ENCODE data around the gene CALM1.
A peak's percentile ranks its signal among the peaks of the same experiment; 100 is the strongest.

The CALM1 gene

DNA sequence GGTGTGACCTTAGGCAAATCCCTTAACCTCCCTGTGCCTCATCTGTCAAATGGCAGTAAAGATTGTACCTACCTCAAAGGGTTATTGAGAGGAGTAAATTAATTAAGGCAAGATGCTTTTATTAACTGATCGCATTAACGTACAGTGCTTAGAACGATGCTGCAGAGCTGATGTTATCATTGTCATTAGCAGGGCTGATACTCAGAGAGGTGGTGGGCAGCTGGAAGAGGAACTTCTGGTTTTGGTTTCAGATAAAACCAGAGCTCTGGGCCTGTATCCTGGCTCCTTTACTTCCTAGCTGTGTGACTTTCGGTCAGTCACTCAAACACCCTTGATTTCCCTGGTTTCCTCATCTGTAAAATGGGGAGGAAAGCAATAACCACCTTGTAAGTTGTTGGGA is 55.1 kb downstream of the CALM1 start:
- peaks cover 8% of the 10 kb centered on the region for H3K4me1 ChIP-seq (ENCODE audit: control insufficient read depth, insufficient read depth, low read length)
- no peaks in the 10 kb centered on the region for H3K9me3 ChIP-seq (ENCODE audit: control insufficient read depth, insufficient read depth, low read length)
- no peak for DNase-seq (ENCODE audit: low read depth, low spot score)
- no CpG with 5 or more reads among the region's 4 CpGs for WGBS (ENCODE audit: insufficient coverage, insufficient read length)
- H3K36me3 ChIP-seq (ENCODE audit: control insufficient read depth, insufficient read depth, low read length): no peaks in the 10 kb centered on the region
- no peaks in the 10 kb centered on the region for H3K27me3 ChIP-seq (ENCODE audit: control insufficient read depth, insufficient read depth, low read length)
- no peak overlapping the region for H3K27ac ChIP-seq (ENCODE audit: low read length)
- no peak overlapping the region for H3K4me3 ChIP-seq (ENCODE audit: low read length)

DNA sequence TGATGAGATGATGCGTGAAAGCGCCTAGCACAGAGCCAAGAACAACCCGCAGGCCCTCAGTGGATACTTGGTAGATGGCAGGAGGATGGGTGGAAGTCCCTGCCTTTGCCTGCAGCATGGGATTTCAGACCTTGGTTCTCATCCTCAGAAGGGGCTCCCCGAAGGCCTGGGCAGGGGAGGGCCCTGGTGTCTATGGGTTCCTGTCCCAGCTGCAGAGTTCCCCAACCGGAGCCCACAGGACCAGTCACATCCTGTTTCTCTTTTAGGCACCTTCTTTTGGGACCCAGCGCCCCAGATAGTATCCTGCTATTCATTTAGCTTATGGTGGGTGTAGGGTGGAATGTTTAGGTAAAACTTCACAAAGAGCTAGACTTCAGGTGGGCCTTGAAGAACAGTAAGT is 55.5 kb downstream of the CALM1 start:
- no peak overlapping the region for H3K4me3 ChIP-seq (ENCODE audit: low read length)

DNA sequence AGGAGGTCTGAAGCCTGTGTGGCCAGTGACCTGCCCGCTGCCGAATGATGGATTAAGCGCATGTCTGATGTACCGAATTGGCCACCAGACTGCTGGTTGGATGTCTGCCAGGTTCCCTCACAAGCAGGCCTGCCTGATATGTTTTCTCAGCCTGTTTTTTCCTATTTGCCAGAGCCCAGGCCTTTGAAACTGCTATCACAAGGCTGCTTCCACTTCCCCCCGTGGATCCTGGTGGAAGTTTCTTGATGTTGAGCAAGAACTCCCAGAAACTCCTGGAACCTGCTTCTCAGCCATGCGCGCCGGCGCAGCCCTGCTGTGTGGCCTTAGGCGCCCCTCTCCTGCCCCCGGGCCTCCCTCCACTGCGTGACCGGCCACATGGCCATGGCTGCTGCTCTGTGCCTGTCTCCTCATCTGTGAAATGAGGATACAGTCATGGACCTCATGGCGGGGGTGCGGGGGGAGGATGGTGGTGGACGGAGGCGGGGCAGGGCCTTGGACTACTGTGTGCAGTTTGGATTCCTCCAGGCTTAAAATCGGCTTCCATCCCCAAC is 56.6 kb downstream of the CALM1 start:
- Histone ChIP-seq H3K27ac (ENCODE audit: low read length) (no peak overlapping the region), H3K36me3 (ENCODE audit: control insufficient read depth, insufficient read depth, low read length) (no peaks in the 10 kb centered on the region), H3K4me3 (ENCODE audit: low read length) (no peak overlapping the region), H3K4me1 (ENCODE audit: control insufficient read depth, insufficient read depth, low read length) (peaks cover 8% of the 10 kb centered on the region), H3K9me3 (ENCODE audit: control insufficient read depth, insufficient read depth, low read length) (no peaks in the 10 kb centered on the region), H3K27me3 (ENCODE audit: control insufficient read depth, insufficient read depth, low read length) (no peaks in the 10 kb centered on the region)
- WGBS (ENCODE audit: insufficient coverage, insufficient read length): no CpG with 5 or more reads among the region's 18 CpGs
- DNase-seq (ENCODE audit: low read depth, low spot score): no peak

More for the DNA sequence above, 55.5 kb downstream of the CALM1 start:
- Histone ChIP-seq H3K9me3 (ENCODE audit: control insufficient read depth, insufficient read depth, low read length) (no peaks in the 10 kb centered on the region), H3K4me1 (ENCODE audit: control insufficient read depth, insufficient read depth, low read length) (peaks cover 8% of the 10 kb centered on the region), H3K36me3 (ENCODE audit: control insufficient read depth, insufficient read depth, low read length) (no peaks in the 10 kb centered on the region), H3K27me3 (ENCODE audit: control insufficient read depth, insufficient read depth, low read length) (no peaks in the 10 kb centered on the region), H3K27ac (ENCODE audit: low read length) (no peak overlapping the region)
- DNase-seq (ENCODE audit: low read depth, low spot score): no peak
- WGBS (ENCODE audit: insufficient coverage, insufficient read length): no CpG with 5 or more reads among the region's 6 CpGs

DNA sequence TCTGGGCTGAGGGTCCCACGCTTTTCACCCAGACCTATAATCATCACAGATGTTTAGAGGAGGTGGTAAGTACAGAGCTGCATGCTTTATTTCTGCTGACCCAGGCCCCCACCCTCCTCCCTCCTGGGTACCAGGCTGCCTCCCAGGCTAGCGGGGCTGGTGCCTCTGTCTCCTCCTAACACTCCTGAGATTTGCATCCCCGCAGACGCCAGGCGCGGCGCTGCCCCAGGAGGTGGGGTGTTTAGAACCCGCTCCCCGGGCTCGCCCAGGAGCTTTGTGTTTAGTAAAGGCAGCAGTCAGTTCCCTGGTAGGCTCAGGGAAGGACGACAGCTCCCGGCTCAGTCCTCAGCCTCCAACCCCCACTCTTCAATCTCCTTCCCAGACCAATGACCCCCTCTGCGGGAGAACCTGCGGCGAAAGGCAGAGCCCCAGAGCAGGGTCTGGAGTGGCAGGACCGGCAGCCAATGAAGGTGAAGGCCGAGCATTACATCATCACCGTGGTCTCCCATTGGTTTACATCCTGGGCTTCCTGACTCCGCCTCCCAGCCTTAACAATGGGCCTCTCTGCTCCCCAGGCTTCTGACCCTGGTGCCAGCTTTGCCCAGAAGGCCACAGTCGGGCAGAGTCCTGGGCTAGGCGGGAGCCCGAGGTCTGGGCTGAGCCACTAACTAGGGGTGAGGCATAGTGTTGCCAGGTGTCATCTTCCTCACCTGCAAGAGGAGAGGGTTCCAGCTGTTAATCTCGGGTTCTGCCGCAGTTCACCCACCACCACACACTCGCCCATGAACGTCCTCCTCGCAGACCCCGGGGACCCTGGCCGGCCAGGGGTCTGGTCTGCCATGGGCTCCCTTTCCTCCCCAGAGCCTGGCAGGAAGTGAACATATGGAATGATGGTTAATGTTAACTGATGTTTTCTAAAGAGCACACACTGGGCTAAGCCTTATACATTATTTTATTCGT is 57.5 kb downstream of the CALM1 start:
- no peaks in the 10 kb centered on the region for H3K36me3 ChIP-seq (ENCODE audit: control insufficient read depth, insufficient read depth, low read length)
- peaks cover 8% of the 10 kb centered on the region for H3K4me1 ChIP-seq (ENCODE audit: control insufficient read depth, insufficient read depth, low read length)
- H3K9me3 ChIP-seq (ENCODE audit: control insufficient read depth, insufficient read depth, low read length): no peaks in the 10 kb centered on the region
- peak; percentile 91 for DNase-seq (ENCODE audit: low read depth, low spot score)
- no peaks in the 10 kb centered on the region for H3K27me3 ChIP-seq (ENCODE audit: control insufficient read depth, insufficient read depth, low read length)
- H3K4me3 ChIP-seq (ENCODE audit: low read length): peak overlapping the region; percentile 7; the same call in 1 of the 2 replicates
- H3K27ac ChIP-seq (ENCODE audit: low read length): no peak overlapping the region
- WGBS (ENCODE audit: insufficient coverage, insufficient read length): no CpG with 5 or more reads among the region's 30 CpGs

DNA sequence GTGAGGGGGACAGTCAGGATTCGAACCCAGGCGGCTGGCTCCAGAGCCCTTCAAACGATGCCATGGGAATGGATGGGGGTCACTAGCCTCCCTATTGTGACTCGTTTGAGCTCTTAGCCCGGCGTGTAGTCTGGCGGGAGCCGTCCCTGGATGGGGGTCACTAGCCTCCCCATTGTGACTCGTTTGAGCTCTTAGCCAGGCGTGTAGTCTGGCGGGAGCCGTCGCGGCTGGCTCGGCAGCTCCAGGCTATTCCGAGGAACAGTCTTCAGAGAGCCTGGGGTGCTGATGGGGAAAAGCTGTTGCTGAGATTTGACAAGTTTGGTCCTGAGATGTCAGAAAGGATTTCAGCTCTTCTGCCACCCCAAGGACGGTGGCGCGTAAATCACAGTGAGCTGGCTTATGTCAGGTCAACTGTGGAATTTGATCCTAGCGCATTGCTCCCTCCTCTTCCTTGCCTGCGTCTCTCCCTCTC is 58.3 kb downstream of the CALM1 start:
- Histone ChIP-seq H3K27me3 (ENCODE audit: control insufficient read depth, insufficient read depth, low read length) (no peaks in the 10 kb centered on the region), H3K9me3 (ENCODE audit: control insufficient read depth, insufficient read depth, low read length) (no peaks in the 10 kb centered on the region), H3K36me3 (ENCODE audit: control insufficient read depth, insufficient read depth, low read length) (no peaks in the 10 kb centered on the region), H3K4me1 (ENCODE audit: control insufficient read depth, insufficient read depth, low read length) (peaks cover 8% of the 10 kb centered on the region), H3K27ac (ENCODE audit: low read length) (no peak overlapping the region), H3K4me3 (ENCODE audit: low read length) (no peak overlapping the region)
- no CpG with 5 or more reads among the region's 21 CpGs for WGBS (ENCODE audit: insufficient coverage, insufficient read length)
- no peak for DNase-seq (ENCODE audit: low read depth, low spot score)

DNA sequence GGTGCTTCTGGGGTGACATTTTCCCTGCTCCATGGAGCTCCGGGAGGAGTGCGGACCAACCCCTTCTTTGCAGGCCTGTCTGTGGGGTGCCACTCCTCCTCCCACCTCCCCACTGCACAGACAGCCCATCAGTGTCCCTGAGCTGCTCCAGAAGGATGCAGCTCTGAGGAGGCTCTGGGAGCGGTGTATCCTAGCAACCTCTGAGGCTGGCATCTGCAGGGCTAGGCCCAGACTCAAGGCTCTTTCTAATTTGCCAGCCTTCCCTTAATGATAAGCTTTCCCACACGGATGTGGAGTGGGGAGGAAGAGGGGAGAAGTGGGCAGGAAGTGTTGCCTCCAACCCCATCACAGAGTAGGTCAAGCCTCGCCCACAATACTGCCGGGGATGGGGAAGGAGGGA is 59.7 kb downstream of the CALM1 start:
- WGBS (ENCODE audit: insufficient coverage, insufficient read length): no CpG with 5 or more reads among the region's 6 CpGs
- DNase-seq (ENCODE audit: low read depth, low spot score): no peak
- Histone ChIP-seq H3K9me3 (ENCODE audit: control insufficient read depth, insufficient read depth, low read length) (no peaks in the 10 kb centered on the region), H3K4me3 (ENCODE audit: low read length) (no peak overlapping the region), H3K27me3 (ENCODE audit: control insufficient read depth, insufficient read depth, low read length) (no peaks in the 10 kb centered on the region), H3K4me1 (ENCODE audit: control insufficient read depth, insufficient read depth, low read length) (peaks cover 8% of the 10 kb centered on the region), H3K27ac (ENCODE audit: low read length) (no peak overlapping the region), H3K36me3 (ENCODE audit: control insufficient read depth, insufficient read depth, low read length) (no peaks in the 10 kb centered on the region)

DNA sequence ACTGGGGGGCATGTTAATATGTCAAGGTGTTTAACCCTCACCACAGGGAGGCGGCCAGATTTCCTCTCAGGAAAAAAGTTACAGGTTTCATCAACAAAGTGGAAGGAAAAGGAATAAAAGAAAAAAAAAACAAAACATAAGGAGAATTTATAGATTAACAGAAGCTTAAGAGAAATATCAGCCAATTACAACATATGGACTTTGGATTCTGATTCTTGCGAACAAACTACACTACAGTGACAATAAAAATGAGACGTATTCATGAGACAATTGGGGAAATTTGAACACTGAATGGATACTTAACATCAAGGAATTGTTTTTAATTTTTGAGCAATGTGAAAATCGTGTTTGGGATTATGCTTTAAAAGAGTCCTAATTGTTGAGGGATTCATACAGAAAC is 60.4 kb downstream of the CALM1 start:
- Histone ChIP-seq H3K36me3 (ENCODE audit: control insufficient read depth, insufficient read depth, low read length) (no peaks in the 10 kb centered on the region), H3K27me3 (ENCODE audit: control insufficient read depth, insufficient read depth, low read length) (no peaks in the 10 kb centered on the region), H3K4me3 (ENCODE audit: low read length) (no peak overlapping the region), H3K9me3 (ENCODE audit: control insufficient read depth, insufficient read depth, low read length) (no peaks in the 10 kb centered on the region), H3K4me1 (ENCODE audit: control insufficient read depth, insufficient read depth, low read length) (peaks cover 8% of the 10 kb centered on the region), H3K27ac (ENCODE audit: low read length) (no peak overlapping the region)
- no CpG with 5 or more reads among the region's 4 CpGs for WGBS (ENCODE audit: insufficient coverage, insufficient read length)
- no peak for DNase-seq (ENCODE audit: low read depth, low spot score)

Measured in iPS DF 6.9 (cell line).